Smooth muscle cell (in vitro differentiated cells): ENCODE results near the gene OPRD1. TPM values are rescaled to one million over a fixed set of nuclear protein-coding genes. Genes with fewer than 3 reads are reported as not detected.

Source experiments
- DNase-seq: peaks from one replicate; lab custom pipeline; 2025; ENCODE audit not compliant: unreplicated experiment; lab: John Stamatoyannopoulos, UW
- H2AFZ ChIP-seq: fragments of 200-600 bp; sonication (generic); 2 replicates; pipeline ENCODE4 v1.6.0; 2016; ENCODE audit warnings: antibody characterized with exemption, low read depth, mild to moderate bottlenecking
- H3F3A ChIP-seq: fragments of 200-600 bp; sonication (generic); 2 replicates; pipeline ENCODE4 v1.6.0; 2017; ENCODE audit warnings: antibody characterized with exemption, low read depth
- H3K27ac ChIP-seq: fragments of 200-600 bp; sonication (generic); 2 replicates; pipeline ENCODE4 v1.5.1; 2016; ENCODE audit warnings: low read depth, mild to moderate bottlenecking
- H3K27me3 ChIP-seq: fragments of 200-600 bp; sonication (generic); 2 replicates; pipeline ENCODE4 v1.6.1; 2016; ENCODE audit warnings: low read depth, mild to moderate bottlenecking
- H3K36me3 ChIP-seq: fragments of 200-600 bp; sonication (generic); 2 replicates; pipeline ENCODE4 v1.5.1; 2016; ENCODE audit warnings: low read depth
- H3K4me1 ChIP-seq: fragments of 200-600 bp; sonication (generic); 2 replicates; pipeline ENCODE4 v1.5.1; 2016; ENCODE audit warnings: low read depth
- H3K4me2 ChIP-seq: fragments of 200-600 bp; sonication (generic); 2 replicates; pipeline ENCODE4 v1.6.0; 2016; ENCODE audit warnings: mild to moderate bottlenecking
- H3K4me3 ChIP-seq: fragments of 200-600 bp; sonication (generic); 2 replicates; pipeline ENCODE4 v1.5.1; 2016; ENCODE audit warnings: mild to moderate bottlenecking
- H3K79me2 ChIP-seq: fragments of 200-600 bp; sonication (generic); 2 replicates; pipeline ENCODE4 v1.6.0; 2016; ENCODE audit warnings: low read depth, mild to moderate bottlenecking
- H3K9ac ChIP-seq: fragments of 200-600 bp; sonication (generic); 2 replicates; pipeline ENCODE4 v1.6.0; 2016; ENCODE audit warnings: low read depth
- H3K9me3 ChIP-seq: fragments of 200-600 bp; sonication (generic); replicated peaks from 2 replicates; pipeline ENCODE4 v1.5.1; 2016; ENCODE audit warnings: low read depth
- H4K20me1 ChIP-seq: fragments of 200-600 bp; sonication (generic); 2 replicates; pipeline ENCODE4 v1.6.0; 2016; ENCODE audit warnings: low read depth
- WGBS: methylation state at CpG from one replicate; pipeline ENCODE4 v1.1.7; 2016; ENCODE audit warnings: low lambda C conversion rate; 5-methylcytosine and 5-hydroxymethylcytosine counted together
- polyA plus RNA-seq: library from polyadenylated mRNA; unstranded; fragments of >200 nt; fragmentation: Nextera tagmentation; extraction: Ambion mirVana; gene quantifications from 2 replicates; pipeline ENCODE4 v1.2.1, GENCODE V29; 2016
- total RNA-seq: library from RNA; depleted of rRNA; stranded (reverse); fragments of >200 nt; gene quantifications from 2 replicates; pipeline ENCODE4 v1.2.3, GENCODE V29; 2014
- TF ChIP-seq, protein P1 (sequence below): fragments of 200-600 bp; sonication (generic); IDR thresholded peaks from 2 replicates; pipeline ENCODE4 v1.5.1; 2017; ENCODE audit warnings: borderline replicate concordance, mild to moderate bottlenecking, antibody characterized with exemption; ENCODE audit not compliant: insufficient read depth, poor library complexity, severe bottlenecking

OPRD1 gene
- total and polyA plus RNA-seq, 2 experiments from 2014 or later, result 0.90 to 1.5 TPM

- H3K4me3 ChIP-seq, result peak overlapping the region; percentile 74
- 48% methylated on average over 10 of the region's 10 CpGs for WGBS
- no peaks in the 10 kb centered on the region for H3K36me3 ChIP-seq
- peak overlapping the region; percentile 88 for H3K4me2 ChIP-seq
- peaks cover 10% of the 10 kb centered on the region for H3K4me1 ChIP-seq
- peak overlapping the region; percentile 1 for H3K9ac ChIP-seq
- peaks cover 41% of the 10 kb centered on the region for H4K20me1 ChIP-seq
- H3K27ac ChIP-seq, result no peak overlapping the region
- H3F3A ChIP-seq, result peaks cover 7% of the 10 kb centered on the region
- H3K27me3 ChIP-seq, result no peaks in the 10 kb centered on the region
- TF ChIP-seq, protein P1, sequence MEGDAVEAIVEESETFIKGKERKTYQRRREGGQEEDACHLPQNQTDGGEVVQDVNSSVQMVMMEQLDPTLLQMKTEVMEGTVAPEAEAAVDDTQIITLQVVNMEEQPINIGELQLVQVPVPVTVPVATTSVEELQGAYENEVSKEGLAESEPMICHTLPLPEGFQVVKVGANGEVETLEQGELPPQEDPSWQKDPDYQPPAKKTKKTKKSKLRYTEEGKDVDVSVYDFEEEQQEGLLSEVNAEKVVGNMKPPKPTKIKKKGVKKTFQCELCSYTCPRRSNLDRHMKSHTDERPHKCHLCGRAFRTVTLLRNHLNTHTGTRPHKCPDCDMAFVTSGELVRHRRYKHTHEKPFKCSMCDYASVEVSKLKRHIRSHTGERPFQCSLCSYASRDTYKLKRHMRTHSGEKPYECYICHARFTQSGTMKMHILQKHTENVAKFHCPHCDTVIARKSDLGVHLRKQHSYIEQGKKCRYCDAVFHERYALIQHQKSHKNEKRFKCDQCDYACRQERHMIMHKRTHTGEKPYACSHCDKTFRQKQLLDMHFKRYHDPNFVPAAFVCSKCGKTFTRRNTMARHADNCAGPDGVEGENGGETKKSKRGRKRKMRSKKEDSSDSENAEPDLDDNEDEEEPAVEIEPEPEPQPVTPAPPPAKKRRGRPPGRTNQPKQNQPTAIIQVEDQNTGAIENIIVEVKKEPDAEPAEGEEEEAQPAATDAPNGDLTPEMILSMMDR, result no peak
- peak overlapping the region; percentile 64 for H2AFZ ChIP-seq
- no peak for DNase-seq
- H3K79me2 ChIP-seq, result peaks cover 12% of the 10 kb centered on the region
- no peaks in the 10 kb centered on the region for H3K9me3 ChIP-seq
Observed at GRCh38 chr1:28913786-28914227, 101.8 kb downstream of the OPRD1 start.

DNA sequence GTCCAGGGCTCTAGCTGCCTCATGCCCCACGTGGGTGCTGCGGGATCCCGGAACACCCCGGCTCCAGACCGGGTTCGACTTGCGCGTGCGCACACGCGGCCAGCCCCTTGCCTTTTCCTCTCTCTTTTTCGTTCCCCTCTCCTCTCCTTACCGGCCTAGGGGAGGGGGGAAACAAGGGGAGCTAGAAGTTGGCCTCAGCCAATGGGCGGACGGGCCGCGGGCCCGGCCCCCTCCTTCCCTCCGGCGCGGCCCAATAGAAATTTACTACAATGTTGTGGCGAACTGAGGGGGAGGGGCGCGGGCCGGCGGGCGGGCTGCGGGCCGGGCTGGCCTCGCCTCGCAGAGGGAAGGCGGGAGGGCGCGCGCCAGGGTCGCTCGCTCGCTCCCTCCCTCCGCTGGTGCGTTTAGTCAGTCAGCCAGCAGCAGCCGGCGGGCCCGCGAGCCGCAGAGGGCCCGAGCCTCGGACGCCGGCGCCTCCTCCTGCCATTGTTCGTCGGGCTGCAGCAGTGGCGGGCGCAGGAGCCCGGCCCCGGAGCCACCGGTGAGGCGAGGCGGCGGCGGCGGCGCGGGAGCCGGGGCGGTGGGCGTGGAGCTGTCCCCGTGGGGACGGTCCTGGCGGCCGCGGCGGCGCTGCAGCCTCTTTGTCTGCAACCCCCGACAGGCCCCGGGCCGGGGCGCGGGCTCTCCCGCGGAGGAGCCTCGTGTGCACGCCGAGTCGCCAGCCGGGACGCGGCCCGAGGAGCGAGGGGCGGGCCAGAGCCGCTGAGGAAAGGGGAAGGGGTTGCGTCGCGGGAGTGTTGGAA, 102.5 kb downstream of the OPRD1 start, which contains the start of gene EPB41:
Gene EPB41, plus strand, starts transcription at position 342 of the 803 bp plus-strand sequence. CDS start 72,869 bp downstream, outside the sequence.
- peak within 1 kb of the TSS; percentile 74 for H3K4me3 ChIP-seq
- no peaks in the 10 kb centered on the region for H3K36me3 ChIP-seq
- 0% methylated on average over 63 of the region's 95 CpGs for WGBS
- peak within 1 kb of the TSS; percentile 88 for H3K4me2 ChIP-seq
- peaks cover 10% of the 10 kb centered on the region for H3K4me1 ChIP-seq
- peaks cover 7% of the 10 kb centered on the region for H3F3A ChIP-seq
- no peak within 1 kb of the TSS for H3K27ac ChIP-seq
- peak within 1 kb of the TSS; percentile 76 for H2AFZ ChIP-seq
- no peaks in the 10 kb centered on the region for H3K27me3 ChIP-seq
- peaks cover 41% of the 10 kb centered on the region for H4K20me1 ChIP-seq
- H3K79me2 ChIP-seq, result peaks cover 14% of the 10 kb centered on the region
- DNase-seq, result peak; percentile 69
- no peaks in the 10 kb centered on the region for H3K9me3 ChIP-seq
- TF ChIP-seq, protein P1, result no peak
- peak within 1 kb of the TSS; percentile 1 for H3K9ac ChIP-seq

DNA sequence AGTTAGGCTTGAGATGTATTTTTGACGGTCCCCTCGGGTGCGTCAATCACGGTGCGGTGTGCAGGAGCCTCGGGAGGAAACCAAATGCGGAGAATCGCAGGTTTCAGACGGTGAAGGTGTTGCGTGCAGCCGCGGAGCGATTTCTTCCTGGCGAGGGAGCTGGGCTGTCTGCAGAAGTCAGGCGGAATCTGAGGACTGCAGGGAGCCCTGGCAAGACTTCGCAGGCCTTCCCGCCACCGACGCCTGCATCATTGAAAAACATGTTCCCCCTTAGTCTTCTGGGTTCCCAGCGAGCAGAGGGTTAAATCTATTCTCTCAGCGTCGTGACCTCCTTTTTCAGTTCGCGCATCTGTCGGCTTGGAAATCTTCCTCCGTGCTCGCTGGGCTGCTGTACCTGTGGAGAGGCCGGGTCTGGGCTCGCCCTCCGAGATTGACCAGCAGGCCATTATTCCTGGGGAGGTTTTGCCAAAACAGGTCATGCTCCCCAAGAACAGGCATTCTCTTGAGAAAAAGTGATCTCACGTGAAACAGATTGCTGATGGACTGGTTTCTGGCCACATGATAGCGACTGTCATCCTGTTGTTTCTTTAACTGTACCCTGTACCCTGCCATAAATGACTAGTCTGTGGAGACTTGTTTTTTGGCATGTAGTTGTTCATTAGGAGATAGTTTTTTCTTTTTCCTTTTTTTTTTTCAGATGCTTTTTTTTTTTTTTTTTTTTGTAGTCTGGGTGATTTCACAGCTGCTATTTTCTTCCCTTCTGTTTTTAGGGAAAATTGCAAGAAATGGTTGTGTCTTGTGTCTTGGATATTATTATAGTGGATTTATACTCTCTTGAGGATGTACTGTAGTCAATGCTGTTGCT, 103.3 kb downstream of the OPRD1 start:
- H3F3A ChIP-seq, result peaks cover 7% of the 10 kb centered on the region
- peak overlapping the region; percentile 76 for H2AFZ ChIP-seq
- H3K4me2 ChIP-seq, result peak overlapping the region; percentile 88
- H3K79me2 ChIP-seq, result peaks cover 22% of the 10 kb centered on the region
- H3K4me3 ChIP-seq, result peak overlapping the region; percentile 74
- 1% methylated on average over 28 of the region's 32 CpGs for WGBS
- H3K9me3 ChIP-seq, result no peaks in the 10 kb centered on the region
- DNase-seq, result no peak
- H3K9ac ChIP-seq, result peak overlapping the region; percentile 1
- TF ChIP-seq, protein P1, result no peak
- peaks cover 37% of the 10 kb centered on the region for H4K20me1 ChIP-seq
- H3K27ac ChIP-seq, result no peak overlapping the region
- H3K27me3 ChIP-seq, result no peaks in the 10 kb centered on the region
- peaks cover 10% of the 10 kb centered on the region for H3K4me1 ChIP-seq
- H3K36me3 ChIP-seq, result no peaks in the 10 kb centered on the region
